WTC11 (cell line): Measurements from ENCODE around the gene VEPH1. TPM values are rescaled to one million over a fixed set of nuclear protein-coding genes. Genes with fewer than 3 reads are reported as not detected.

Experiments
- ATAC-seq: fragments of 200-7000 bp; cut with Tn5 transposase; 2 replicates; pipeline ENCODE4 v1.10.0; 2021; ENCODE audit warnings: mild to moderate bottlenecking, moderate library complexity
- CTCF ChIA-PET: fragments of 300-600 bp; sonication (Branson Sonifier 250); formaldehyde crosslinking; loops from one replicate; lab custom pipeline; 2021; ENCODE audit warnings: antibody characterized with exemption; lab: Charles Lee
- POLR2A ChIA-PET: fragments of 350-600 bp; sonication (Branson Sonifier 250); formaldehyde crosslinking; loops from one replicate; lab custom pipeline; 2021; ENCODE audit warnings: antibody characterized with exemption; lab: Charles Lee
- DNase-seq: peaks from one replicate; pipeline ENCODE4 v3.0.0; 2021; ENCODE audit warnings: low spot score
- H3K27ac Mint-ChIP-seq: 2 replicates; pipeline ENCODE4 v1.8.0; 2021; ENCODE audit warnings: mixed read lengths
- H3K27me3 Mint-ChIP-seq: 2 replicates; pipeline ENCODE4 v1.8.0; 2021; ENCODE audit warnings: low read depth, mild to moderate bottlenecking, moderate library complexity, mixed read lengths
- H3K36me3 Mint-ChIP-seq: 2 replicates; pipeline ENCODE4 v1.8.0; 2021; ENCODE audit warnings: mixed read lengths
- H3K4me1 Mint-ChIP-seq: 2 replicates; pipeline ENCODE4 v1.8.0; 2022; ENCODE audit warnings: mixed read lengths
- H3K4me3 Mint-ChIP-seq: 2 replicates; pipeline ENCODE4 v1.8.0; 2021; ENCODE audit warnings: mild to moderate bottlenecking, moderate library complexity, mixed read lengths
- H3K9me3 Mint-ChIP-seq: 2 replicates; pipeline ENCODE4 v1.8.0; 2021; ENCODE audit warnings: mixed read lengths
- CREM ChIP-seq: sonication (generic); formaldehyde crosslinking; IDR thresholded peaks from 2 replicates; pipeline ENCODE4 v1.8.1; 2022; ENCODE audit warnings: mild to moderate bottlenecking, missing genetic modification reagents, moderate library complexity
- FOXK1 ChIP-seq: sonication (generic); formaldehyde crosslinking; IDR thresholded peaks from 2 replicates; pipeline ENCODE4 v1.8.0; 2022; ENCODE audit warnings: mild to moderate bottlenecking, moderate library complexity, missing genetic modification reagents
- GABPB1 ChIP-seq: sonication (generic); formaldehyde crosslinking; IDR thresholded peaks from 2 replicates; pipeline ENCODE4 v1.8.1; 2023; ENCODE audit warnings: mild to moderate bottlenecking, missing genetic modification reagents
- GRHL2 ChIP-seq: fragments of 250-450 bp; sonication (Bioruptor Pico); IDR thresholded peaks from 2 replicates; pipeline ENCODE4 v1.8.0; 2022; ENCODE audit warnings: mild to moderate bottlenecking, moderate library complexity; ENCODE audit not compliant: insufficient replicate concordance, severe bottlenecking
- HMGA2 ChIP-seq: fragments of 250-450 bp; sonication (Bioruptor Pico); IDR thresholded peaks from 2 replicates; pipeline ENCODE4 v1.4.0; 2021; ENCODE audit warnings: mild to moderate bottlenecking, moderate library complexity
- JAZF1 ChIP-seq: fragments of 250-450 bp; sonication (Bioruptor Pico); IDR thresholded peaks from 2 replicates; pipeline ENCODE4 v1.9.0; 2021; ENCODE audit warnings: moderate library complexity, mild to moderate bottlenecking, inconsistent platforms
- NFE2L1 ChIP-seq: sonication (generic); formaldehyde crosslinking; IDR thresholded peaks from 2 replicates; pipeline ENCODE4 v1.8.1; 2023; ENCODE audit warnings: missing genetic modification reagents
- NFYB ChIP-seq: sonication (generic); formaldehyde crosslinking; conservative IDR thresholded peaks from 2 replicates; pipeline ENCODE4 v1.8.0; 2022; ENCODE audit warnings: low read depth, missing genetic modification reagents
- PRRX2 ChIP-seq: fragments of 250-450 bp; sonication (Bioruptor Pico); IDR thresholded peaks from 2 replicates; pipeline ENCODE4 v1.8.0; 2021; ENCODE audit warnings: mild to moderate bottlenecking
- SP1 ChIP-seq: sonication (generic); formaldehyde crosslinking; conservative IDR thresholded peaks from 2 replicates; pipeline ENCODE4 v1.8.1; 2022; ENCODE audit warnings: missing genetic modification reagents
- ZNF416 ChIP-seq: fragments of 250-450 bp; sonication (Bioruptor Pico); IDR thresholded peaks from 2 replicates; pipeline ENCODE4 v1.9.0; 2021; ENCODE audit warnings: mild to moderate bottlenecking, inconsistent platforms
- total RNA-seq: library from RNA; stranded (reverse); gene quantifications from 3 replicates; pipeline ENCODE4 v1.2.3, GENCODE V29; 2021
- TF ChIP-seq, protein P1 (sequence below): sonication (generic); formaldehyde crosslinking; IDR thresholded peaks from 2 replicates; pipeline ENCODE4 v1.8.0; 2023; ENCODE audit warnings: missing genetic modification reagents, mild to moderate bottlenecking, borderline replicate concordance
- TF ChIP-seq, protein P2 (sequence below): sonication (generic); formaldehyde crosslinking; IDR thresholded peaks from 2 replicates; pipeline ENCODE4 v1.8.0; 2022; ENCODE audit warnings: missing genetic modification reagents
- TF ChIP-seq, protein P3 (sequence below): sonication (generic); formaldehyde crosslinking; IDR thresholded peaks from 2 replicates; pipeline ENCODE4 v1.8.1; 2022; ENCODE audit warnings: low read depth, missing genetic modification reagents, borderline replicate concordance
- TF ChIP-seq, protein P4 (sequence below): sonication (generic); formaldehyde crosslinking; IDR thresholded peaks from 2 replicates; pipeline ENCODE4 v1.8.1; 2023; ENCODE audit warnings: mild to moderate bottlenecking, missing genetic modification reagents
- TF ChIP-seq, protein P5 (sequence below): fragments of 200-600 bp; IDR thresholded peaks from 2 replicates; pipeline ENCODE4 v1.8.0; 2022; ENCODE audit warnings: antibody characterized with exemption
- TF ChIP-seq, protein P6 (sequence below): sonication (generic); formaldehyde crosslinking; IDR thresholded peaks from 2 replicates; pipeline ENCODE4 v1.8.1; 2023; ENCODE audit warnings: mild to moderate bottlenecking, missing genetic modification reagents, moderate library complexity
- TF ChIP-seq, protein P7 (sequence below): fragments of 250-450 bp; sonication (Bioruptor Pico); IDR thresholded peaks from 2 replicates; pipeline ENCODE4 v1.8.0; 2021; ENCODE audit warnings: mild to moderate bottlenecking
- TF ChIP-seq, protein P8 (sequence below): sonication (generic); formaldehyde crosslinking; IDR thresholded peaks from 2 replicates; pipeline ENCODE4 v1.8.1; 2022; ENCODE audit warnings: low read depth, mild to moderate bottlenecking, moderate library complexity, missing genetic modification reagents, borderline replicate concordance

VEPH1 gene
- total RNA-seq, 1 experiment from 2014 or later: 10.8 TPM

DNA sequence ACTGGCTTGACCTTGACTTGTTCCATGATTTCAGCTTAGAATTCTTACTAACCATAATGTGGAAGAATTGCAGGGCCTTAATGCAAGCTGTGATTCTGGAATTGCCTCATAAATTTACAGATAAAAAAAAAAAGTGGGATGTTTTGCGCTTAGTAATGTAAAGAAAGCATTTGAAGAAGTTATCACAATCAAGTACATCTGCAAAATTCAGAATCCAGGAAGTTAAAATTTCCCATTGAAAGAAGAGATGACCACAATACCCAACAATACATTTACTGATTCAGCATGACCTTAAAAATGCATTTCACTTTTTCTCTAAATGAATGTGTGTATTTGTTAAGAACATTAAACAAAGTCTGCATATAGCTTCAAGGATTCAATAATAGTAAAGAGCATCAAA is 278.2 kb downstream of the VEPH1 start:
- POLR2A ChIA-PET: no interaction called here
- Mint-ChIP-seq H3K27ac (no peak overlapping the region), H3K36me3 (no peaks in the 10 kb centered on the region), H3K9me3 (peaks cover 4% of the 10 kb centered on the region; the same call in 1 of the 2 replicates), H3K4me1 (no peaks in the 10 kb centered on the region), H3K4me3 (no peak overlapping the region), H3K27me3 (no peaks in the 10 kb centered on the region)
- DNase-seq (no peak), ATAC-seq (no peak)
- CTCF ChIA-PET: no interaction called here
- TF ChIP-seq JAZF1 (CRISPR knock-in tag) (no peak), NFE2L1 (CRISPR knock-in tag) (no peak), GABPB1 (CRISPR knock-in tag) (no peak), PRRX2 (CRISPR knock-in tag) (no peak), HMGA2 (no peak)
- TF ChIP-seq, protein P1, sequence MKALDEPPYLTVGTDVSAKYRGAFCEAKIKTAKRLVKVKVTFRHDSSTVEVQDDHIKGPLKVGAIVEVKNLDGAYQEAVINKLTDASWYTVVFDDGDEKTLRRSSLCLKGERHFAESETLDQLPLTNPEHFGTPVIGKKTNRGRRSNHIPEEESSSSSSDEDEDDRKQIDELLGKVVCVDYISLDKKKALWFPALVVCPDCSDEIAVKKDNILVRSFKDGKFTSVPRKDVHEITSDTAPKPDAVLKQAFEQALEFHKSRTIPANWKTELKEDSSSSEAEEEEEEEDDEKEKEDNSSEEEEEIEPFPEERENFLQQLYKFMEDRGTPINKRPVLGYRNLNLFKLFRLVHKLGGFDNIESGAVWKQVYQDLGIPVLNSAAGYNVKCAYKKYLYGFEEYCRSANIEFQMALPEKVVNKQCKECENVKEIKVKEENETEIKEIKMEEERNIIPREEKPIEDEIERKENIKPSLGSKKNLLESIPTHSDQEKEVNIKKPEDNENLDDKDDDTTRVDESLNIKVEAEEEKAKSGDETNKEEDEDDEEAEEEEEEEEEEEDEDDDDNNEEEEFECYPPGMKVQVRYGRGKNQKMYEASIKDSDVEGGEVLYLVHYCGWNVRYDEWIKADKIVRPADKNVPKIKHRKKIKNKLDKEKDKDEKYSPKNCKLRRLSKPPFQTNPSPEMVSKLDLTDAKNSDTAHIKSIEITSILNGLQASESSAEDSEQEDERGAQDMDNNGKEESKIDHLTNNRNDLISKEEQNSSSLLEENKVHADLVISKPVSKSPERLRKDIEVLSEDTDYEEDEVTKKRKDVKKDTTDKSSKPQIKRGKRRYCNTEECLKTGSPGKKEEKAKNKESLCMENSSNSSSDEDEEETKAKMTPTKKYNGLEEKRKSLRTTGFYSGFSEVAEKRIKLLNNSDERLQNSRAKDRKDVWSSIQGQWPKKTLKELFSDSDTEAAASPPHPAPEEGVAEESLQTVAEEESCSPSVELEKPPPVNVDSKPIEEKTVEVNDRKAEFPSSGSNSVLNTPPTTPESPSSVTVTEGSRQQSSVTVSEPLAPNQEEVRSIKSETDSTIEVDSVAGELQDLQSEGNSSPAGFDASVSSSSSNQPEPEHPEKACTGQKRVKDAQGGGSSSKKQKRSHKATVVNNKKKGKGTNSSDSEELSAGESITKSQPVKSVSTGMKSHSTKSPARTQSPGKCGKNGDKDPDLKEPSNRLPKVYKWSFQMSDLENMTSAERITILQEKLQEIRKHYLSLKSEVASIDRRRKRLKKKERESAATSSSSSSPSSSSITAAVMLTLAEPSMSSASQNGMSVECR: no peak
- TF ChIP-seq, protein P2, sequence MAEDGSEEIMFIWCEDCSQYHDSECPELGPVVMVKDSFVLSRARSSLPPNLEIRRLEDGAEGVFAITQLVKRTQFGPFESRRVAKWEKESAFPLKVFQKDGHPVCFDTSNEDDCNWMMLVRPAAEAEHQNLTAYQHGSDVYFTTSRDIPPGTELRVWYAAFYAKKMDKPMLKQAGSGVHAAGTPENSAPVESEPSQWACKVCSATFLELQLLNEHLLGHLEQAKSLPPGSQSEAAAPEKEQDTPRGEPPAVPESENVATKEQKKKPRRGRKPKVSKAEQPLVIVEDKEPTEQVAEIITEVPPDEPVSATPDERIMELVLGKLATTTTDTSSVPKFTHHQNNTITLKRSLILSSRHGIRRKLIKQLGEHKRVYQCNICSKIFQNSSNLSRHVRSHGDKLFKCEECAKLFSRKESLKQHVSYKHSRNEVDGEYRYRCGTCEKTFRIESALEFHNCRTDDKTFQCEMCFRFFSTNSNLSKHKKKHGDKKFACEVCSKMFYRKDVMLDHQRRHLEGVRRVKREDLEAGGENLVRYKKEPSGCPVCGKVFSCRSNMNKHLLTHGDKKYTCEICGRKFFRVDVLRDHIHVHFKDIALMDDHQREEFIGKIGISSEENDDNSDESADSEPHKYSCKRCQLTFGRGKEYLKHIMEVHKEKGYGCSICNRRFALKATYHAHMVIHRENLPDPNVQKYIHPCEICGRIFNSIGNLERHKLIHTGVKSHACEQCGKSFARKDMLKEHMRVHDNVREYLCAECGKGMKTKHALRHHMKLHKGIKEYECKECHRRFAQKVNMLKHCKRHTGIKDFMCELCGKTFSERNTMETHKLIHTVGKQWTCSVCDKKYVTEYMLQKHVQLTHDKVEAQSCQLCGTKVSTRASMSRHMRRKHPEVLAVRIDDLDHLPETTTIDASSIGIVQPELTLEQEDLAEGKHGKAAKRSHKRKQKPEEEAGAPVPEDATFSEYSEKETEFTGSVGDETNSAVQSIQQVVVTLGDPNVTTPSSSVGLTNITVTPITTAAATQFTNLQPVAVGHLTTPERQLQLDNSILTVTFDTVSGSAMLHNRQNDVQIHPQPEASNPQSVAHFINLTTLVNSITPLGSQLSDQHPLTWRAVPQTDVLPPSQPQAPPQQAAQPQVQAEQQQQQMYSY (CRISPR knock-in tag): no peak
- TF ChIP-seq, protein P3, sequence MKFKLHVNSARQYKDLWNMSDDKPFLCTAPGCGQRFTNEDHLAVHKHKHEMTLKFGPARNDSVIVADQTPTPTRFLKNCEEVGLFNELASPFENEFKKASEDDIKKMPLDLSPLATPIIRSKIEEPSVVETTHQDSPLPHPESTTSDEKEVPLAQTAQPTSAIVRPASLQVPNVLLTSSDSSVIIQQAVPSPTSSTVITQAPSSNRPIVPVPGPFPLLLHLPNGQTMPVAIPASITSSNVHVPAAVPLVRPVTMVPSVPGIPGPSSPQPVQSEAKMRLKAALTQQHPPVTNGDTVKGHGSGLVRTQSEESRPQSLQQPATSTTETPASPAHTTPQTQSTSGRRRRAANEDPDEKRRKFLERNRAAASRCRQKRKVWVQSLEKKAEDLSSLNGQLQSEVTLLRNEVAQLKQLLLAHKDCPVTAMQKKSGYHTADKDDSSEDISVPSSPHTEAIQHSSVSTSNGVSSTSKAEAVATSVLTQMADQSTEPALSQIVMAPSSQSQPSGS (CRISPR knock-in tag): no peak
- TF ChIP-seq, protein P4, sequence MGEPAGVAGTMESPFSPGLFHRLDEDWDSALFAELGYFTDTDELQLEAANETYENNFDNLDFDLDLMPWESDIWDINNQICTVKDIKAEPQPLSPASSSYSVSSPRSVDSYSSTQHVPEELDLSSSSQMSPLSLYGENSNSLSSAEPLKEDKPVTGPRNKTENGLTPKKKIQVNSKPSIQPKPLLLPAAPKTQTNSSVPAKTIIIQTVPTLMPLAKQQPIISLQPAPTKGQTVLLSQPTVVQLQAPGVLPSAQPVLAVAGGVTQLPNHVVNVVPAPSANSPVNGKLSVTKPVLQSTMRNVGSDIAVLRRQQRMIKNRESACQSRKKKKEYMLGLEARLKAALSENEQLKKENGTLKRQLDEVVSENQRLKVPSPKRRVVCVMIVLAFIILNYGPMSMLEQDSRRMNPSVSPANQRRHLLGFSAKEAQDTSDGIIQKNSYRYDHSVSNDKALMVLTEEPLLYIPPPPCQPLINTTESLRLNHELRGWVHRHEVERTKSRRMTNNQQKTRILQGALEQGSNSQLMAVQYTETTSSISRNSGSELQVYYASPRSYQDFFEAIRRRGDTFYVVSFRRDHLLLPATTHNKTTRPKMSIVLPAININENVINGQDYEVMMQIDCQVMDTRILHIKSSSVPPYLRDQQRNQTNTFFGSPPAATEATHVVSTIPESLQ (CRISPR knock-in tag): no peak
- TF ChIP-seq, protein P5, sequence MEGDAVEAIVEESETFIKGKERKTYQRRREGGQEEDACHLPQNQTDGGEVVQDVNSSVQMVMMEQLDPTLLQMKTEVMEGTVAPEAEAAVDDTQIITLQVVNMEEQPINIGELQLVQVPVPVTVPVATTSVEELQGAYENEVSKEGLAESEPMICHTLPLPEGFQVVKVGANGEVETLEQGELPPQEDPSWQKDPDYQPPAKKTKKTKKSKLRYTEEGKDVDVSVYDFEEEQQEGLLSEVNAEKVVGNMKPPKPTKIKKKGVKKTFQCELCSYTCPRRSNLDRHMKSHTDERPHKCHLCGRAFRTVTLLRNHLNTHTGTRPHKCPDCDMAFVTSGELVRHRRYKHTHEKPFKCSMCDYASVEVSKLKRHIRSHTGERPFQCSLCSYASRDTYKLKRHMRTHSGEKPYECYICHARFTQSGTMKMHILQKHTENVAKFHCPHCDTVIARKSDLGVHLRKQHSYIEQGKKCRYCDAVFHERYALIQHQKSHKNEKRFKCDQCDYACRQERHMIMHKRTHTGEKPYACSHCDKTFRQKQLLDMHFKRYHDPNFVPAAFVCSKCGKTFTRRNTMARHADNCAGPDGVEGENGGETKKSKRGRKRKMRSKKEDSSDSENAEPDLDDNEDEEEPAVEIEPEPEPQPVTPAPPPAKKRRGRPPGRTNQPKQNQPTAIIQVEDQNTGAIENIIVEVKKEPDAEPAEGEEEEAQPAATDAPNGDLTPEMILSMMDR: no peak
- TF ChIP-seq, protein P6, sequence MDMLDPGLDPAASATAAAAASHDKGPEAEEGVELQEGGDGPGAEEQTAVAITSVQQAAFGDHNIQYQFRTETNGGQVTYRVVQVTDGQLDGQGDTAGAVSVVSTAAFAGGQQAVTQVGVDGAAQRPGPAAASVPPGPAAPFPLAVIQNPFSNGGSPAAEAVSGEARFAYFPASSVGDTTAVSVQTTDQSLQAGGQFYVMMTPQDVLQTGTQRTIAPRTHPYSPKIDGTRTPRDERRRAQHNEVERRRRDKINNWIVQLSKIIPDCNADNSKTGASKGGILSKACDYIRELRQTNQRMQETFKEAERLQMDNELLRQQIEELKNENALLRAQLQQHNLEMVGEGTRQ: no peak

DNA sequence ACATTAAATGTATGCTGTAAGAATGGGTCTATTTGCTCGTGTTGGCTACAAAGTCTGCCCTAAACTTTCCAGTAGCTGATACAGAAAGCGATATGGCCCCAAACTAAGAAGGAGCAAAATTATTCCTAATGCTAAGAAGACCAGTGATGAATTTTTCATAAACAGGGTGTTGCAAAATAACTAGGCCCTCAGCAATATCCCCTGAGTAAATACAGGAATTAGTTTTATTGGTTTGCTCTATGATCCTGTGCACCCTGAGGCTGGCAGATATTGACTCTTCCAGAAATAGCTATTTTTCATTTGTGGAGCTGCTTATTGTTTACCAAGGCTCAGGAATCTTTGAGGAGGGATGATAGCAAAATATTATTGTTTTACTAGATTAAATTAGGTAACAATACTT is 282.3 kb downstream of the VEPH1 start:
- Mint-ChIP-seq H3K9me3 (peaks cover under 1% of the 10 kb centered on the region; the same call in 1 of the 2 replicates), H3K36me3 (no peaks in the 10 kb centered on the region), H3K27me3 (no peaks in the 10 kb centered on the region), H3K4me3 (no peak overlapping the region), H3K4me1 (no peaks in the 10 kb centered on the region), H3K27ac (no peak overlapping the region)
- no peak for DNase-seq
- ChIA-PET CTCF (no interaction called here), POLR2A (no interaction called here)
- no peak for ATAC-seq
- TF ChIP-seq ZNF416 (CRISPR knock-in tag): no peak
- TF ChIP-seq, protein P7, sequence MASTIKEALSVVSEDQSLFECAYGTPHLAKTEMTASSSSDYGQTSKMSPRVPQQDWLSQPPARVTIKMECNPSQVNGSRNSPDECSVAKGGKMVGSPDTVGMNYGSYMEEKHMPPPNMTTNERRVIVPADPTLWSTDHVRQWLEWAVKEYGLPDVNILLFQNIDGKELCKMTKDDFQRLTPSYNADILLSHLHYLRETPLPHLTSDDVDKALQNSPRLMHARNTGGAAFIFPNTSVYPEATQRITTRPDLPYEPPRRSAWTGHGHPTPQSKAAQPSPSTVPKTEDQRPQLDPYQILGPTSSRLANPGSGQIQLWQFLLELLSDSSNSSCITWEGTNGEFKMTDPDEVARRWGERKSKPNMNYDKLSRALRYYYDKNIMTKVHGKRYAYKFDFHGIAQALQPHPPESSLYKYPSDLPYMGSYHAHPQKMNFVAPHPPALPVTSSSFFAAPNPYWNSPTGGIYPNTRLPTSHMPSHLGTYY (CRISPR knock-in tag): no peak
- TF ChIP-seq, protein P8, sequence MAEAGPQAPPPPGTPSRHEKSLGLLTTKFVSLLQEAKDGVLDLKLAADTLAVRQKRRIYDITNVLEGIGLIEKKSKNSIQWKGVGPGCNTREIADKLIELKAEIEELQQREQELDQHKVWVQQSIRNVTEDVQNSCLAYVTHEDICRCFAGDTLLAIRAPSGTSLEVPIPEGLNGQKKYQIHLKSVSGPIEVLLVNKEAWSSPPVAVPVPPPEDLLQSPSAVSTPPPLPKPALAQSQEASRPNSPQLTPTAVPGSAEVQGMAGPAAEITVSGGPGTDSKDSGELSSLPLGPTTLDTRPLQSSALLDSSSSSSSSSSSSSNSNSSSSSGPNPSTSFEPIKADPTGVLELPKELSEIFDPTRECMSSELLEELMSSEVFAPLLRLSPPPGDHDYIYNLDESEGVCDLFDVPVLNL (CRISPR knock-in tag): no peak
- no peak for TF ChIP-seq GRHL2 (CRISPR knock-in tag)
- no peak for TF ChIP-seq CREM (CRISPR knock-in tag)
- TF ChIP-seq SP1 (CRISPR knock-in tag): no peak
- no peak for TF ChIP-seq FOXK1 (CRISPR knock-in tag)
- TF ChIP-seq NFYB (CRISPR knock-in tag): no peak
